GM21529 (cell line): ENCODE data around the gene HSP90AA1.
"Not testable (repeated sequence)": the region's sequence is repeated elsewhere in the genome, so short reads cannot be mapped to it uniquely, and the experiment has no call there.

ENCODE experiments used
- ATAC-seq: cut with Tn5 transposase; IDR thresholded peaks from one replicate; pipeline ENCODE4 v1.9.1; 2021; ENCODE audit not compliant: unreplicated experiment

The HSP90AA1 gene

DNA sequence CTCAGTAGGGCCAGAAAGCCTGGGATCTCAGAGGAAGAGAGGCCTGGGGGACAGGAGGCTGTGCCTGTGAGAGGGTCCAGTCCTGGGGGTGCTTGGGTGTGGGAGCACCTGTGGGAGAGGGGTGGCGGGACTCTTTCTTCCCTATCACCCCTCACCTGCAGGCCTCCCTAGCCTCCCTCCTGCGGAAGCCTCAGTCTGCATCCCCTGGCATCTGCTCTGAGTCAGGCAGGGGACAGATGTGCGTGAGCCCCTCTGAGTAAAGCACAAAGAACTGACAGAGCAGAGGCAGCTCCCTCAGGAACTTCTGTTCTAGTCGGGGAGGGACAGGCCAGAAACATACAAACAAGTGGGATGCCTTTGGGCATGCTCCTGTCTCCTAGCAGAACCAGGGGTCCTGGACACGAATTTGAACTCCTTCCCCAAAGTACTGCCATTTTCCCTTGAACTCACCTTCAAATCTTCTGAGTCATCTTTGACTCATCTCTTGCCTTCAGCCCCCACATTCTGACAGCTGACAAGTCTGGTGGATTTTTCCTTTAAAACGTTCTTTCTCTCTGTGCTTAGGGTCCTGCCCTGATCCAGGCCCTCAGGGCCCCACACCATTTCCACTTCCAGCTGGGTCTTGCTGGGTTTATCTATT lies 8.5 kb upstream of the HSP90AA1 start:
- ATAC-seq = no peak

DNA sequence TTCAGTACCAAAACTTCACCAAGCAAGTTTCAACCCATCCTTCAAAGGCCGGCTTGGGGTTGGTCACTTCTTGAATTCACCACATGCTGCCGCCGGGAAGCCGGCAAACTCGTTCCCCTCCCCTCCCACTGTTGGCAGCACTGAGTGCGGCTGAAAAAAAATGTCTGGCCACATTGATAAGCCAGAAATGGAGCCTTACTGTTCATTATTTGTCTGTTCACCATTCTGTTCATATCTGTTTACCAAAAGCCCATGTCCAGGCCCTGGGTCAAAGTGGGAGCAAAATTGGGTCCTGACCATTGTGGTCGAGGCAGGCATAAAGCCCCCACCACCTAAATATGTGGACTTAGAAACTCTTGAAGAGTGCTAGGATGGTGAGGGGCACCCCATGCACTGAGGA lies 7.3 kb upstream of the HSP90AA1 start:
- ATAC-seq = no peak

- no peak for ATAC-seq
Observed at GRCh38 chr14:102092806-102093205, 6.0 kb upstream of the HSP90AA1 start.

GRCh38 chr14:102090713-102091112 lies 3.9 kb upstream of the HSP90AA1 start:
- ATAC-seq = no peak

GRCh38 chr14:102089621-102090343 lies 2.9 kb upstream of the HSP90AA1 start:
- no peak for ATAC-seq

DNA sequence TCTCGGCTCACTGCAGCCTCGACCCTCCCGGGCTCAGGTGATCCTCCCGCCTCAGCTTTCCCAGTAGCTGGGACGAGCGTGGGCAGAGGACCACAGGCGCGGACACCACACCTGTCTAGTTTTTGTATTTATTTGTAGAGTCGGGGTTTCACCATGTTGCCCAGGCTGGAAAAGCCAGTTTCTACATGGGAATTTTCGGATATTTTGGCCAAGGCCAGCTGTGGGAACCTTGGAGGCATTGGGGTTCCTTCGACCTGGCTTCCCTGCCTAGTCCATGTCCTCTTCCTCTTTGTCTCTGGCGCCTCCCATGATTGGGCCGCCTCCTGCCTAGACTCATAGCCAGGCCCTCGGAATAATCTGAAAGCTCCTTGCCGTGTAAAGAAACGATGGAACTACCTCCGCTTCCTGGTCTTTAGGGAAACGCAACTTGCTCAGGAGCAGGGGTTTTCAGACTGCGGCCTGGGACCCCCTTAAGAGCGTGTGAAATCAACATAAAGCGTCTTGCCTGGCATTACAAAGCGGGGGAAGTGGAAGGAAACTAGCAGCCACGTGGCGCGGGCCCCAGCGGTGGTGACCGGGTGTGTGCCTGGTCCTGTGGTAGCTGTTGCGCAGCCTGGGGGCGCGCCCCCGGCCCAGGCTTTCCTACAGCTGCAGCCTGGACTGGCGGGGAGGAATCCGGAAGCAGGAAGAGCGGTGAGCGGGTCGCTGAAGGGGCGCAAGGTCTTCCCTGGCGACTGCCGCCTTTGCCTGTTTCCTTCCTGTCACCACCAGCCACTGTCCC lies 1.4 kb upstream of the HSP90AA1 start:
- no peak for ATAC-seq

DNA sequence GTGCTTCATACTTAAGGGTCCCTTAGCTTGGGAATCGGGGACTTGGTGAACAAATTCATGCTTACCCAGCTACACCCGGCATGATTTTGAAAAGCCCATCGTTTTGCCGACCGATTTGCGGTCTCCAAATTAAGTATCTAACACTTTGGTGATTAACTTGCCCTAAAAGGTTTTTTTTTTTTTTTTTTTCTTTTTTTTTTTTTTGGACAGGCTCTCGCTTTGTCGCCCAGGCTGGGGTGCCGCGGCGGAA lies 843 bp upstream of the HSP90AA1 start:
- ATAC-seq = no peak

- no peak for ATAC-seq
Observed at GRCh38 chr14:102086709-102086971, 204 bp downstream of the HSP90AA1 start.

- peak; percentile 29 for ATAC-seq
Observed at GRCh38 chr14:102085948-102086708, 716 bp downstream of the HSP90AA1 start.

- no peak for ATAC-seq
Observed at GRCh38 chr14:102085488-102085887, 1.4 kb downstream of the HSP90AA1 start.

- no peak for ATAC-seq
Observed at GRCh38 chr14:102084931-102085330, 1.9 kb downstream of the HSP90AA1 start.

- not testable (repeated sequence) for ATAC-seq
Observed at GRCh38 chr14:102084522-102084921, 2.3 kb downstream of the HSP90AA1 start.

DNA sequence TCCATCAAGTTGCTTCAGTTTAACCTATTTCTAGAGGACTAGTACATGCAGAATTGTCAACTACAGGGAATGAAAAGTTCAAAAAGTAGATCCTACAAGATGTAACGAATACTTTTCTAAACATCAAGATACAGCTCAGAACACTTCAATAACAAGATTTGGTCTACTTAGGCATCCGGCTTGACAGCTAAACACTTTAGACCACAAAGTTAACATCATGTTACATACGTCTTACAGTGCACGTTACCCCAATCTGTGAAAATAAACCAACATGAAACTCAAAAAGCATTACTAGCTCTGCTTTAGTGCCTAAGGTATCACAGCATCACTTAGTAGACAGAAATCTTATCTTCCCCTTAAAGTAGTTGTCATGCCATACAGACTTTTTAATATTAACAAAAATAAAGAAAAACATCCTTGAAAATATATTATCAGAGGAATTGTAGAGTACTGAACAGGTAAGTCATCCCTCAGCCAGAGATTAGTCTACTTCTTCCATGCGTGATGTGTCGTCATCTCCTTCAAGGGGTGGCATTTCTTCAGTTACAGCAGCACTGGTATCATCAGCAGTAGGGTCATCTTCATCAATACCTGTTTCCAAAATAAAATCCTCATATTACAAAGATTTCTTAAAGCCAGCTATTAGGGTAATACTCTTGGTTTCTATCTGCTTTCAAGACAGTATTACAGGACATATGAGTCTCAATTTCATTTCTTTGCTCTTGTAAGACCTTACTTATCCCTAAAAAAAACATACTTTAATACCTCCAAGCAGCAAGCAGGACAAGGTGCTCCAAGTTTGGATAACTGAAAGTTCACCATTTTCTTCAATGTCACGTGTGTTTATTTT lies 5.4 kb downstream of the HSP90AA1 start:
- ATAC-seq = no peak

- no peak for ATAC-seq
Observed at GRCh38 chr14:102080183-102081080, 6.4 kb downstream of the HSP90AA1 start.

DNA sequence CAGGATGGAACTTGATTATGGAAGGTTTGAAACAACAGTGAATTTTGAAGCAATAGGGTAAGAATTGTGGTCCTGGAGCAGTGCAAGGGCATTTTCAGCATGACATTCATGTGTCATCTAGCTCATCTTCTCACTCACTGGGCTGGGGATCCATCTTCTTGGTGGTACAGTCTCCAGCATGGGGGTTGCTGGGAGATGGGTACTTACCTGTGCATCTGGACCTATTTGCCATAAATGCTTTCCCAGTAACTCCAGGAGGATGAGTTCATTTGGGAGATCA lies 7.2 kb downstream of the HSP90AA1 start:
- ATAC-seq = no peak

DNA sequence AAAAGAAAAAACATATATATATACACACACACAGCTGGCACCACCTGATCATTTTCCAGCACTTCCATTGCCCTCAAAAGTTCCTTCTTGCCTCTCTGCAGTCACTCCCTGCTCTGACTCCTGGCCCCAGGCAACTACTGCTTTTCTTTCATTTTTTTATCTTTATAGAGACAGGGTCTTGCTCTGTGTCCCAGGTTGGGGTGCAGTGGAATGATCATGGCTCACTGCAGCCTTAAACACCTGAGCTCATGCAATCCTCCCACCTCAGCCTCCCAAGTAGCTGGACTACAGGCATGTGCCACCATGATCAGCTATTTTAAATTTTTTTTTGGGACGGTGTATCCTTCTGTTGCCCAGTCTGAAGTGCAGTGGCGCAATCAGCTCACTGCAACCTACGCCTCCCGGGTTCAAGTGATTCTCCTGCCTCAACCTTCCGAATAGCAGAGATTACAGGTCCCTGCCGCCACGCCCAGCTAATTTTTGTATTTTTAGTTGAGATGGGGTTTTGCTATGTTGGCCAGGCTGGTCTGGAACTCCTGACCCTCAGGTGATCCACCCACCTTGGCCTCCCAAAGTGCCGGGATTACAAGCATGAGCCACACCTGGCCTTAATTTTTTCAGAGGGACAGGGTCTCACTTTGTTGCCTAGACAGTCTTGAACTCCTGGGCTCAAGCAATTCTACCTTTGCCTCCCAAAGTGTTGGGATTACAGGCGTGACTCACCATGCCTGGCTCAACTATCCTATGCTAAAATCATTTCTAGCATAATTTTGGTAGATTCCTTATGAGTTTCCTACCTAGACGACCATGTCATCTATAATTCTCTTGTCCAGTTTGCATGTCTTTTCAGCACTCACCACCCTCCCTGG lies 7.8 kb downstream of the HSP90AA1 start:
- no peak for ATAC-seq

DNA sequence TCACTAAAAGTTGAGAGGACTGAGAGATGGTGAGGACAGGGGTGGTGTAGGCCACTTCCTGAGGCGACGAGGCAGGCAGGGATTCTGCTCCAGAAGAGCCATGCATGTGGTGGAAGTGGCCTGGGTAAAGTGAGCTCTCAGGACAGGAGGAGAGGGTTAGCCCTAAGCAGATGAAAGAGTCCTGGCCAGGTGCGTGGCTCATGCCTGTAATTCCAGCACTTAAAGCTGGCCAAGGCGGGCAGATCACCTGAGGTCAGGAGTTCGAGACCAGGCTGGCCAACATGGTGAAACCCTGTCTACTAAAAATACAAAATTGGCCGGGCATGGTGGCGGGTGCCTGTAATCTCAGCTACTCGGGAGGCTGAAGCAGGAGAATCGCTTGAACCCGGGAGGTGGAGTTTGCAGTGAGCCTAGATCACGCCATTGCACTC lies 8.5 kb downstream of the HSP90AA1 start:
- ATAC-seq = not testable (repeated sequence)

DNA sequence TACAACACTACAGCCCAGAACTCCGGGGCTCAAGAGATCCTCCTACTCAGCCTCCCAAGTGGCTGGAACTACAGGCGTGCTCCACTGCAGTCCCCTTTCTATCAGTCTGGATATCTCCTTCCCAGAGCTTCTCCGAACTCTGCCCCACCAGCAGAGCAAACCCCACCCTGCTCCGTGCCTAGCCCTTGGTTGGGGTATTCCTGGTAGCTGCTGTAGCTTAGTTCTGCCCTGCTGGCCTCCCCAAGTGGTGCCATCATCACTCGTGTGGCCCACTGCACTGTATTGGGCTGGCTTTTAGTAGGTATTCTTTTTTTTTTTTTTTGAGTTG lies 9.5 kb downstream of the HSP90AA1 start:
- no peak for ATAC-seq

DNA sequence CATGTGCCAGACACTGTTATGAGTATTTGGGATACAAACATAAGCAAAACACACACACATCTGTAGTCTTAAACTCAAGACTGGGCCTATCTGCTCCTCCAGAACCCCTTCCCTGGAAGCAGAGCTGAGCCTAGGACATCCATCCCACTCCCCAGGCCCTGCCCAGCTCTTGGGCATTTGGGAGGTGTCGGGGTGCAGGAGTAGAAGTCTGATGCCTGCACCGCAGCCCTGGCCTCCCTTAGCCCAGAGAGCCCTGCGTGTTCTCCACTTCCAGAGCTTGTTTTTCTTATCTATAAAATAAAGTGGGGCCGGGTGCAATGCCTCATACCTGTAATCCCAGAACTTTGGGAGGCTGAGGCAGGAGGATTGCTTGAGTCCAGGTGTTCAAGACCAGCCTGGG lies 11.7 kb downstream of the HSP90AA1 start:
- no peak for ATAC-seq
